ENCODE data around the gene SSBP2.

GRCh38 chr5:81762853-81763252 lies 12.0 kb upstream of the SSBP2 start:
- no peak for TF ChIP-seq POLR2AphosphoS5 (IDR thresholded peaks at IDR 0.05; ENCODE audit: low read depth, low read length)
- TF ChIP-seq TAF1 (IDR thresholded peaks at IDR 0.05; ENCODE audit: borderline replicate concordance, insufficient read depth, low read length): no peak
- TF ChIP-seq REST (IDR thresholded peaks at IDR 0.05; ENCODE audit: insufficient read depth in 1 of 2, low read depth in 2 of 2, low read length in 2 of 2): no peak
- TF ChIP-seq FOXP2 (optimal IDR thresholded peaks at IDR 0.05; ENCODE audit: borderline replicate concordance, extremely low read depth, extremely low read length, insufficient read depth): no peak
- TF ChIP-seq SIN3A (IDR thresholded peaks at IDR 0.05; ENCODE audit: borderline replicate concordance, insufficient read depth, low read length): no peak

Data from PFSK-1 (cell line).